Upper lobe of left lung (tissue), 4 donors: ENCODE measurements around the gene ITFG1.

Experiments
- CTCF ChIP-seq, 6 experiments: fragments of 450-650 bp in 4 of 6; fragments of 200-600 bp in 2 of 6; sonication (generic) in 2 of 6; IDR thresholded peaks; one replicate each; pipeline ENCODE4 v1.5.1; 2016 to 2019; ENCODE audit warnings: antibody characterized with exemption in 6 of 6
- POLR2A ChIP-seq, 4 donors: fragments of 450-650 bp; IDR thresholded peaks; one replicate each; pipeline ENCODE4 v1.5.1; 2016 to 2017; ENCODE audit warnings: antibody characterized with exemption in 4 of 4, mild to moderate bottlenecking in 2 of 4

- TF ChIP-seq CTCF (IDR thresholded peaks at IDR 0.05) (no peak), POLR2A (IDR thresholded peaks at IDR 0.05) (no peak)
Observed at GRCh38 chr16:47465919-47466630, 5.2 kb upstream of the ITFG1 start.
